ENCODE measurements around the gene FAM180A.
"Not testable (repeated sequence)": the region's sequence is repeated elsewhere in the genome, so short reads cannot be mapped to it uniquely, and the experiment has no call there.

Gene FAM180A

DNA sequence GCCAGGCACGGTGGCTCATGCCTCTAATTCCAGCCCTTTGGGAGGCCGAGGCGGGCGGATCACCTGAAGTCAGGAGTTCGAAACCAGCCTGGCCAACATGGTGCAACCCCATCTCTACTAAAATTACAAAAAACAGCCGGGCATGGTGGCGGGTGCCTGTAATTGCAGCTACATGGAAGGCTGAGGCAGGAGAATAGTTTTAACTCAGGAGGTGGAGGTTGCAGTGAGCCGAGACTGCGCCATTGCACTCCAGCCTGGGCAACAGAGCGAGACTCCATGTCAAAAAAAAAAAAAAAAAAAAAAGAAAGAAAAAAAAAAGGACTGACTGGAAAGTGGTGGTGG lies 11.3 kb downstream of the FAM180A start:
- H3K4ac ChIP-seq (ENCODE audit: low read depth, low read length); H3K18ac ChIP-seq (ENCODE audit: low read length); H3K56ac ChIP-seq (ENCODE audit: low read length); H4K5ac ChIP-seq (ENCODE audit: low read length); H4K8ac ChIP-seq (ENCODE audit: low read depth, low read length); H3K9ac ChIP-seq (ENCODE audit: low read length); H2AK5ac ChIP-seq (ENCODE audit: low read length); H3K4me3 ChIP-seq (ENCODE audit: low read length); DNase-seq; H2BK120ac ChIP-seq (ENCODE audit: low read depth, low read length); H3K79me1 ChIP-seq (ENCODE audit: low read length); H3K27ac ChIP-seq (ENCODE audit: low read depth, low read length); H3K4me2 ChIP-seq (ENCODE audit: low read length); H3K36me3 ChIP-seq (ENCODE audit: control insufficient read depth, insufficient read depth, low read length); H2BK5ac ChIP-seq (ENCODE audit: low read length); H3K79me2 ChIP-seq (ENCODE audit: control insufficient read depth, insufficient read depth, low read length); H3K4me1 ChIP-seq (ENCODE audit: control insufficient read depth, low read depth, low read length); H3K23ac ChIP-seq (ENCODE audit: low read length); H3K27me3 ChIP-seq (ENCODE audit: insufficient read depth, low read length, poor library complexity); H2BK15ac ChIP-seq (replicated peaks; ENCODE audit: low read depth): not testable (repeated sequence)
- no CpG with 5 or more reads among the region's 10 CpGs for WGBS (ENCODE audit: extremely low coverage, insufficient coverage, low lambda C conversion rate)

DNA sequence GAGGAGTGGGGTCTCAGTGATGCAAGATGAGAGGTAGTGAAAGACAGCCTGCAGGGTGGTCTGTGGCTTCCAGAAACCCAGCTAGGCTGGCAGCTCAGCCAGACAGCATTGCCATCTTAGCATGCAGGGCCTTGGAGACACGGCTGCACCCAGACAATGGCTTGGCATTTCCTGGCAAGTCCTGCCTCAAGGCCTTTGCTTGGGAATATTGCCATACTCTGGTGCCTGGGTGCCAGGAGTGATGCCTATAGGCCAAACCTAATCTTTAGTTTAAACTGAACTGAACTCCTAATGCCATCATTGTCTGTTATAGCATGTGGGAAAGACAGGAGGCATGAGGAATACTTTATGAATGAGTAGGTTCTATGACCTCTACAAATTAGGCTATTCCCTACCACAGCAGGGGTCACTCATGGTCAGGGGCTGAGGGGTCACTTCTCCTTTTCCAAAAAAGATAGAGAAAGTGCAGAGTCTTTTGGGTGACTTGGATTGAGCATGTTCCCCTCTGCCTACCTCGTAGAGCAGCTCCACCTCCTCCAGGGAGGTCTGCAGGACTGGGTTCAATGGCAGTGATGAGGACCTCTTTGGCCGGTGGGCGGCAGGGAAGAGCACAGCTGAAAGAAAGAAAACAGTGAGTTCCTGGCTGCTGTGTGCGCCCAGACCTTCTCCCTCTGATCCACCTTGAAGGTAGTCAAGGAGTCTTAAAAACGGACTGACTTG lies 11.9 kb downstream of the FAM180A start:
- Histone ChIP-seq H2BK120ac (ENCODE audit: low read depth, low read length) (no peak overlapping the region), H3K79me1 (ENCODE audit: low read length) (no peaks in the 10 kb centered on the region), H2BK5ac (ENCODE audit: low read length) (no peak overlapping the region), H3K36me3 (ENCODE audit: control insufficient read depth, insufficient read depth, low read length) (no peaks in the 10 kb centered on the region), H4K5ac (ENCODE audit: low read length) (no peak overlapping the region), H2BK15ac (replicated peaks; ENCODE audit: low read depth) (no peak overlapping the region), H3K27me3 (ENCODE audit: insufficient read depth, low read length, poor library complexity) (no peaks in the 10 kb centered on the region), H4K8ac (ENCODE audit: low read depth, low read length) (no peak overlapping the region), H3K27ac (ENCODE audit: low read depth, low read length) (no peak overlapping the region), H2AK5ac (ENCODE audit: low read length) (no peak overlapping the region), H3K4me1 (ENCODE audit: control insufficient read depth, low read depth, low read length) (no peaks in the 10 kb centered on the region), H3K4ac (ENCODE audit: low read depth, low read length) (no peak overlapping the region), H3K18ac (ENCODE audit: low read length) (no peak overlapping the region), H3K56ac (ENCODE audit: low read length) (no peak overlapping the region), H3K23ac (ENCODE audit: low read length) (no peak overlapping the region), H3K79me2 (ENCODE audit: control insufficient read depth, insufficient read depth, low read length) (no peaks in the 10 kb centered on the region), H3K4me2 (ENCODE audit: low read length) (no peak overlapping the region), H3K9ac (ENCODE audit: low read length) (no peak overlapping the region), H3K4me3 (ENCODE audit: low read length) (no peak overlapping the region)
- no peak for DNase-seq
- no CpG with 5 or more reads among the region's 6 CpGs for WGBS (ENCODE audit: extremely low coverage, insufficient coverage, low lambda C conversion rate)

DNA sequence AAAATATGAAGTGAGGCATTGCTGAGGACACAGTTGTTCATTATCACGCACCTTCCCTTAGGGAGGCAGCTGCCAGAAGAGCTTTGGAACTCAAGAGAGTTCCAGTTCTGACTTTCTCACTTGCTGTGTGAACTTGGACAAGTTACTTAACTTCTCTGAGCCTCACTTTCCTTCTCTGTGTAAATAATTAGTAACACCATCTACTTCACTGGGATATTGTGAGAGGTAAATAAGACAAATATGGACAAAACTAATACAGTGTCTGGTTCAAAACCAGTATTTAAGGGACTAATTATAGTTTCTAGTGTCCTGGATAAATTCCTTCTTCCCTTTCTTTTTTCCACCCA lies 14.3 kb downstream of the FAM180A start:
- no peaks in the 10 kb centered on the region for H3K79me1 ChIP-seq (ENCODE audit: low read length)
- H2AK5ac ChIP-seq (ENCODE audit: low read length): no peak overlapping the region
- no peak overlapping the region for H3K18ac ChIP-seq (ENCODE audit: low read length)
- H4K5ac ChIP-seq (ENCODE audit: low read length): no peak overlapping the region
- H3K79me2 ChIP-seq (ENCODE audit: control insufficient read depth, insufficient read depth, low read length): no peaks in the 10 kb centered on the region
- no peak overlapping the region for H3K9ac ChIP-seq (ENCODE audit: low read length)
- no peak for DNase-seq
- H3K4me1 ChIP-seq (ENCODE audit: control insufficient read depth, low read depth, low read length): no peaks in the 10 kb centered on the region
- H3K36me3 ChIP-seq (ENCODE audit: control insufficient read depth, insufficient read depth, low read length): no peaks in the 10 kb centered on the region
- no peak overlapping the region for H2BK120ac ChIP-seq (ENCODE audit: low read depth, low read length)
- no peak overlapping the region for H4K8ac ChIP-seq (ENCODE audit: low read depth, low read length)
- H3K23ac ChIP-seq (ENCODE audit: low read length): no peak overlapping the region
- no peak overlapping the region for H3K27ac ChIP-seq (ENCODE audit: low read depth, low read length)
- H3K27me3 ChIP-seq (ENCODE audit: insufficient read depth, low read length, poor library complexity): no peaks in the 10 kb centered on the region
- H3K4ac ChIP-seq (ENCODE audit: low read depth, low read length): no peak overlapping the region
- H3K4me2 ChIP-seq (ENCODE audit: low read length): no peak overlapping the region
- WGBS (ENCODE audit: extremely low coverage, insufficient coverage, low lambda C conversion rate): no CpG with 5 or more reads among the region's 1 CpG
- no peak overlapping the region for H2BK15ac ChIP-seq (replicated peaks; ENCODE audit: low read depth)
- H3K56ac ChIP-seq (ENCODE audit: low read length): no peak overlapping the region
- no peak overlapping the region for H2BK5ac ChIP-seq (ENCODE audit: low read length)
- H3K4me3 ChIP-seq (ENCODE audit: low read length): no peak overlapping the region

DNA sequence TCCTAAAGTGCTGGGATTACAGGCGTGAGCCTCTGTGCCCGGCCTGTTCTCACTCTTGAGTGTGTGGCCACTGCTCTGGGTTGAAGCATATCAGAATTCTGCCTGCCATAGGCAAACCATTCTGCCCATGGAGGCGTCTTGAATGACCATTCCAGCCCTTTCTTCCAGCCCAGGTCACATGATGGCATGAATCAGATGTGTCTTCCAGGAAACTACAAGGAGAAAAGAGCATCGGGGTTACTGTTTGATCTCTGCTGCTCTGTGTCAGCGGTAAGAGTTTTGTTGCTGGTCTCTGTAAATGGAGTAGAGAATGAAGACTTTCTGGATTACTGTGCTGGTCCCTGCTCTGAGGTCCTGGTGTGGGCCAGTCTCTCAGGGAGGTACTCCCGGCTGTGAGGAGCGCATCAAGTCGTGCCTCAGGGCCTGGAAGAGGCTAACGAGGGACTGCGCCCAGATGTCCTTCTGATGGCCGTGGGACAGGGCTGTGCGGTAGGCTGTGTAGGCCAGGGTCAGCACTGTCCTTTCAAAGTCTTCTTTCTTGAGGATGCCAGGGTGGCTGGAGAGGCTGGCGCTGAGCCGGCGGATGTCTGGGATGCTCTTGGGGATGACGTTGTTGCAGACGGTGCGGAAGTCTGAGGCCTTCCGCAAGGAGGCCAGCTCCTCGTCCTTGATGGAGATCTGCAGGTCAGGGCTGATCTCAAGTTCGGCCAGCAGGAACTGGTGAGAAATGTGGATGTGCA lies 14.8 kb downstream of the FAM180A start:
- WGBS (ENCODE audit: extremely low coverage, insufficient coverage, low lambda C conversion rate): no CpG with 5 or more reads among the region's 21 CpGs
- Histone ChIP-seq H4K5ac (ENCODE audit: low read length) (no peak overlapping the region), H3K27ac (ENCODE audit: low read depth, low read length) (no peak overlapping the region), H2BK5ac (ENCODE audit: low read length) (no peak overlapping the region), H2BK15ac (replicated peaks; ENCODE audit: low read depth) (no peak overlapping the region), H3K36me3 (ENCODE audit: control insufficient read depth, insufficient read depth, low read length) (no peaks in the 10 kb centered on the region), H3K4me2 (ENCODE audit: low read length) (no peak overlapping the region), H4K8ac (ENCODE audit: low read depth, low read length) (no peak overlapping the region), H2BK120ac (ENCODE audit: low read depth, low read length) (no peak overlapping the region), H3K4me1 (ENCODE audit: control insufficient read depth, low read depth, low read length) (no peaks in the 10 kb centered on the region), H3K9ac (ENCODE audit: low read length) (no peak overlapping the region), H2AK5ac (ENCODE audit: low read length) (no peak overlapping the region), H3K18ac (ENCODE audit: low read length) (no peak overlapping the region), H3K79me1 (ENCODE audit: low read length) (no peaks in the 10 kb centered on the region), H3K4me3 (ENCODE audit: low read length) (no peak overlapping the region), H3K4ac (ENCODE audit: low read depth, low read length) (no peak overlapping the region), H3K56ac (ENCODE audit: low read length) (no peak overlapping the region), H3K79me2 (ENCODE audit: control insufficient read depth, insufficient read depth, low read length) (no peaks in the 10 kb centered on the region), H3K27me3 (ENCODE audit: insufficient read depth, low read length, poor library complexity) (no peaks in the 10 kb centered on the region), H3K23ac (ENCODE audit: low read length) (no peak overlapping the region)
- DNase-seq: no peak

DNA sequence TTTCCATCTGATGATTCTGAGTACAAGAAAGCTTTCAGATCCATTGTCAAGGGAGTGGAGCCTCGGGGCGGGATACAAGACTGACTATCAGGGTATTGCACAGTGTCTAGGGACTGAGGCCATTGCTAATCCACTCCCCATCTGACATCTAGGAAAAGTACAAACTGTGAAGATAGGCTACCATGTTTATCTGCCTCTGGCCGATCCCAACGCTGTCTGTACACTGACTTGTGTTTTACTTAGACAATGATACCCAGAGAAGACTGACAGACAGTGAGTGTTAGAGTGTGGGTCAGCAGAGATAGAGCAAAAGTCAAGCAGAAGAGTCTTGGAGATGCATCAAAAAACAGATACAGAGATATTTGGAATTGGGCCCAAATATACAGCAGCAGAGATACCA lies 17.5 kb downstream of the FAM180A start:
- WGBS (ENCODE audit: extremely low coverage, insufficient coverage, low lambda C conversion rate): no CpG with 5 or more reads among the region's 4 CpGs
- Histone ChIP-seq H3K4me3 (ENCODE audit: low read length) (no peak overlapping the region), H2BK120ac (ENCODE audit: low read depth, low read length) (no peak overlapping the region), H2AK5ac (ENCODE audit: low read length) (no peak overlapping the region), H3K27ac (ENCODE audit: low read depth, low read length) (no peak overlapping the region), H3K79me1 (ENCODE audit: low read length) (no peaks in the 10 kb centered on the region), H3K79me2 (ENCODE audit: control insufficient read depth, insufficient read depth, low read length) (no peaks in the 10 kb centered on the region), H3K4me2 (ENCODE audit: low read length) (no peak overlapping the region), H2BK5ac (ENCODE audit: low read length) (no peak overlapping the region), H3K27me3 (ENCODE audit: insufficient read depth, low read length, poor library complexity) (no peaks in the 10 kb centered on the region), H3K36me3 (ENCODE audit: control insufficient read depth, insufficient read depth, low read length) (no peaks in the 10 kb centered on the region), H4K5ac (ENCODE audit: low read length) (no peak overlapping the region), H2BK15ac (replicated peaks; ENCODE audit: low read depth) (no peak overlapping the region), H3K4me1 (ENCODE audit: control insufficient read depth, low read depth, low read length) (peaks cover 5% of the 10 kb centered on the region), H3K18ac (ENCODE audit: low read length) (no peak overlapping the region), H3K9ac (ENCODE audit: low read length) (no peak overlapping the region), H3K56ac (ENCODE audit: low read length) (no peak overlapping the region), H3K23ac (ENCODE audit: low read length) (no peak overlapping the region), H3K4ac (ENCODE audit: low read depth, low read length) (no peak overlapping the region), H4K8ac (ENCODE audit: low read depth, low read length) (no peak overlapping the region)
- DNase-seq: no peak

DNA sequence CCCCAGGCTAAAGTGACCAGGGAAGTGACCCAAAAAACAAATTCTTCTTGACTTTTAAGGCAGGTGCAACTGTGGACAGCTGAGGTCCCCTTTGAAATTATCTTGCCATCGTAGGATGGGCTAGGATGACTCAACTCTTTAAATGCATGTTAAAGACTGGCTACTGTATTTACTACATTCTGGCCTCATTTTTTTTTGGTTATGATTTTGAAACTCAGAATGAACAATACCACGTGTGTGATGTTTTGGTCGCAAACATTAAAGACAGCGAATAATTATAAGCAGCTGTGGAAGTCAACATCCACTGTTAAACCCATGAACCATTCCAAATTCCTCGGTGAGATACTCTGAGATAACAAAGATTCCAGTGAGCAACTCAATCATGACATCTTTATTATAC lies 19.4 kb downstream of the FAM180A start:
- Histone ChIP-seq H3K79me1 (ENCODE audit: low read length) (no peaks in the 10 kb centered on the region), H3K4ac (ENCODE audit: low read depth, low read length) (no peak overlapping the region), H3K27ac (ENCODE audit: low read depth, low read length) (no peak overlapping the region), H2BK120ac (ENCODE audit: low read depth, low read length) (no peak overlapping the region), H2BK15ac (replicated peaks; ENCODE audit: low read depth) (no peak overlapping the region), H3K36me3 (ENCODE audit: control insufficient read depth, insufficient read depth, low read length) (no peaks in the 10 kb centered on the region), H2AK5ac (ENCODE audit: low read length) (no peak overlapping the region), H3K18ac (ENCODE audit: low read length) (no peak overlapping the region), H3K4me1 (ENCODE audit: control insufficient read depth, low read depth, low read length) (peaks cover 5% of the 10 kb centered on the region), H4K8ac (ENCODE audit: low read depth, low read length) (no peak overlapping the region), H3K79me2 (ENCODE audit: control insufficient read depth, insufficient read depth, low read length) (no peaks in the 10 kb centered on the region), H3K4me2 (ENCODE audit: low read length) (no peak overlapping the region), H3K56ac (ENCODE audit: low read length) (no peak overlapping the region), H4K5ac (ENCODE audit: low read length) (no peak overlapping the region), H3K4me3 (ENCODE audit: low read length) (no peak overlapping the region), H3K9ac (ENCODE audit: low read length) (no peak overlapping the region), H2BK5ac (ENCODE audit: low read length) (no peak overlapping the region), H3K23ac (ENCODE audit: low read length) (no peak overlapping the region), H3K27me3 (ENCODE audit: insufficient read depth, low read length, poor library complexity) (no peaks in the 10 kb centered on the region)
- WGBS (ENCODE audit: extremely low coverage, insufficient coverage, low lambda C conversion rate): no CpG with 5 or more reads among the region's 5 CpGs
- DNase-seq: no peak
